ENCODE data around the gene RASGRF2.

Gene RASGRF2

GRCh38 chr5:80959768-80960442 is at the start of gene RASGRF2:
Gene RASGRF2 (plus strand): TSS chr5:80960363. CDS start chr5:80960739, 376 bp downstream.
- DNase-seq (ENCODE audit: low spot score): peak; percentile 42

DNA sequence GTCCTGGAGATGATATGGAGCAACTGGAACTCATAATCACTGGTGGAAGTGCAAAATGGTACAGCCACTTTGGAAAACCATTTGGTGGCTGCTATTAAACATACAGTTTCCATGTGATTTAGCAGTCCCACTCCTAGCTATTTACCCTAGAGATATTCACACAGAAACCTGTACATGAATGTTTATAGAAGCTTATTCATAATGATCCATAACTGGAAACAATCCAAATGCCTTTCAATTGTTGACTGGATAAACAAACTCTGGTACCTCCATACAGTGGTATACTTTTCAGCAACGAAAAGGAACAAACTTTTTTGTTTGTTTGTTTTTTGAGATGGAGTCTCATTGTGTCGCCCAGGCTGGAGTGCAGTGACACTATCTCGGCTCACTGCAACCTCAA is 47.7 kb upstream of the RASGRF2 start:
- DNase-seq (ENCODE audit: low spot score): no peak

DNA sequence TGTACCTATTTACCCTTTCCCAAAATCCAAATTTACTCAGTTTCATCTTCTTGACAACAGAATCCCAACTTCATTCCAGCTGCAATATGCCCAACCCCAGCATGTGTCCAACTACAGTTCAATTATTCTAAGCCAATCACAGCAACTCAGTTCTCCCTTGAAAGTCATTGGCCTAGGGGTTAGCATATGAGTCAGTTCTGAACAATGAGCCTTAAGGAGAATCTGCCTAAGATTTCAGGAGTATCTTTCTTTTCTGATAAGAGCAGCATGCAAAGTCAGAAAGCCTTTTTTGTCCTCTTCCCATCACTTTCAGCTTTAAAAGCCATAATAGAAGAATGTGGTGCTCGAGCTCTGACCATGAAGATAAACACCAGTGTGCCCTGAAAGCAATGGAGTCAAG is 44.4 kb upstream of the RASGRF2 start:
- DNase-seq (ENCODE audit: low spot score): no peak

DNA sequence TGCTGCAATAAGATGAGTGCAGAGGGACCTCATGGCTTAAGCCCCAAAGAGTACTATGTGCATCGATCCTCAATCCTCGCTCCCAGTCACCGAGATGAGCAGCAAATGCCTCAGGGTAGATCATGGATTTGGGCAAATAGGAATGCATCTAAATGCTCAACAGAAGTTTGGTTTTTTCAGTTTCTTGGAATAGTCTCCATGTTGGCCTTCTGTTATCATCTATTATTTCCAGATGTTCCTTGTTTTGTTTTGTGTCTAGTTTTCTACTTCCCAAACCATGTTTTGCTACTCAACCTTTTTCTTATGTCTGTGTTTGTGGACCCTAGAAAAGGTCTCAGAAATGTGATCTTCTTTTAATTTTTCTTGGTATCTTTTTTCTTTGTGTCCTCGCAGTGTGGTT is 43.5 kb upstream of the RASGRF2 start:
- DNase-seq (ENCODE audit: low spot score): no peak

- no peak for DNase-seq (ENCODE audit: low spot score)
Measured at GRCh38 chr5:80917631-80918030, 42.5 kb upstream of the RASGRF2 start.

DNA sequence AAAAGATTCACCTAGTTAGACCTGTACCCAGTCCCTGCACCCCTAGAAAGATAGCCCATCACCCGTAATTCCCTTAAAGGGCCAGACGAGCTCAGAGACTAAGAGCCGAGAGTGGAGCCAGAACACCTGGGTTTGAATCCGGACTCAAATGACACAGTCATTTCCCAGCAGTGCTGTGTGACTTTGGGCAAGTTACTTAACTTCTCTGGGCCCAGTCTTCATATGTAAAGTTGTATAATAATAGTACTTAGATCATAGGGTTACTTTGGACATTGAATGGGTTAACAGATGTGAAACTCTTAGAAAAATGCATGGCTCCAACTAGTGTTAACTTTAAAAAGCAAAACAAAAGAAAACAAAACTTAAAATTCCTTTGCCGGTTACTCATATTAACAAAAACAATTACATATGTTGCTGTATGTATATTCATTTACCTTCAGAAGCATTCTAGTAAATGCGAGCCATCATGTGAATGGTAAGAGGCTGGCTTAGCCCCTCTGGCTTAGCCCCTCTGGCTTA is 40.4 kb upstream of the RASGRF2 start:
- DNase-seq (ENCODE audit: low spot score): no peak

DNA sequence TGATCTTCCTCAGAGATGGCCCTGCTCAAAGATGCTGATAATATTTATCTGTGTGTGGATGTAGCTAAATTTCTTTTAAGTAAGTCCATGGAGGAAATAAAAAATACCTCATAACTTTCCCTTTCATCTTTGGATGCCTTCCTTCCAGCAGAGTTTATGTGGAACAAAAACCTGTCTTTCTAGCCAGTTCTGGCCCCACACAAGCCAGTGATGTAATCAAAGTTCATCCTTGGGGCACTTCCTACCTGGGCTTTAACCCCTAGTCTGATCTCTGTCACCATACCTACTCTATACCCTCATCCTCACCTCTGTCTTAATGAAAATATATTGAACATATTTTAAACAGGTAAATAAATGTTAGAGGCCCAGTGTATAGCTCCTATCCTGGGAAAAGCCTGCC is 39.8 kb upstream of the RASGRF2 start:
- DNase-seq (ENCODE audit: low spot score): no peak

DNA sequence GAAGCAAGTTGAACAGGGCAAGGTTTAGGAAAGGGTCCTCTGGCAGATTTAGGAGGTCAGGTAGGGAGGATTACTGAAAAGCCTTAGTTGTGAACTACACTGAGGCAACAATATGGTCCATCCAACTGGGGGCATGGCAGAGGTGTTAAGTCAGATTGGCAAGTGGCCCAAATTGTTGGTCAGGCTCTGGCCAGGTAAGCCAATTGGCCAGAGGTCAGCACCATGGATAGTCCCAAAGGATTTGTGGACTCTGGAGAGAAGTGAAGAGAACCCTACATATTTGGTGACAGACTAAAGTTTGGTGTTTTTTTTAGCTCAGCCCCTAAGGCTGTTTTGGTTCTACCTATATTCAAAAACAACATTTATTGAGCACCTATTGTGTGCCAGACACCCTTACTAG is 39.1 kb upstream of the RASGRF2 start:
- no peak for DNase-seq (ENCODE audit: low spot score)

GRCh38 chr5:80925931-80926330 is 34.2 kb upstream of the RASGRF2 start:
- no peak for DNase-seq (ENCODE audit: low spot score)

DNA sequence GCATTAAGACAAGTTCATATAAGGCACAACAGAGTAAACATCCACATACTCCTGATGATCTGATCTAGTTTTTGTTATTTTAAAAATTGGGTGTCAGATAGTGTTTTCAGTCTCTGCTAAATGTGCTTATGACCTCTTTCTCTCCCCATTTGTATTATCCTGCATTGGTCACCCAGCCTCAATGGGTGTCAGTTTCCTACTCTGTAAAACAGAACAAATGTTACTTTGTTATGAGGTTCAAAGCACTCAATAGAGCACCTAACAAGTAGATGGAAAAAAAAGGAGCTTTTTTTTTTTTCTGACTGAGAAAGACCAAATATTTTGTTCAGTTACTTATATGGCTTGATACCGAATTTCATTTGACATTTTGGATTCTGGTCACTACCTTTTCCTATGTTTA is 33.6 kb upstream of the RASGRF2 start:
- DNase-seq (ENCODE audit: low spot score): no peak

DNA sequence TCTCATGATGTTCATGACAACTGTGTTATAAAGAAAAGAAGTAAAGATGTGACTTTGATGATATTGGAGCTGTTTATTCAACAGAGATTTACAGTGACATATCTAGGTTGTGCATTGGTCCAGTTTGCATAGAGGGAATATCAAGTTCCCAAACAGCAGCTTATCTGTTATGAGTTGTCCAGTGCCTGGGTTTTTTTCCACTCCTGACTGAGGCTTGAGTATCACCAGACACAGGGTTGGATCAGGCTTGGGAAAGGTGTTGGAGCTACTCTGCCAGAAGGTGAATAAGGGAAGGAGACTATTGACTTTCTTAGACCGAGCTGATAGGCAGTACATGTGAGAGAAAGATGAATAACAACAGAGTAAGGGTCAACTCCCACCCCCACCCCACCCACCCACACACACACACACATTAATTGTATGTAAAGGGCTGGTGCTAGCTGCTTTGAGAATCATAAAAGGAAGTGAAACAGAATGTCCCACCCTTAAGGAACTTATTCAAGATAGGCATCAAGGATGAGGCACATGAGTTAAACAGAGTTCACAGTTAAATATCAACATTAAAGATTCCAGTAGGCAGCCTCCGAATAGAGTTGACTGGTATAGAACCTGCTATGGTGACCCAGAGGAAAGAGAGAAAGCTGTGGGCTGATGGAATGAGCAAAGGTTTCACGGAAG is 33.0 kb upstream of the RASGRF2 start:
- no peak for DNase-seq (ENCODE audit: low spot score)

DNA sequence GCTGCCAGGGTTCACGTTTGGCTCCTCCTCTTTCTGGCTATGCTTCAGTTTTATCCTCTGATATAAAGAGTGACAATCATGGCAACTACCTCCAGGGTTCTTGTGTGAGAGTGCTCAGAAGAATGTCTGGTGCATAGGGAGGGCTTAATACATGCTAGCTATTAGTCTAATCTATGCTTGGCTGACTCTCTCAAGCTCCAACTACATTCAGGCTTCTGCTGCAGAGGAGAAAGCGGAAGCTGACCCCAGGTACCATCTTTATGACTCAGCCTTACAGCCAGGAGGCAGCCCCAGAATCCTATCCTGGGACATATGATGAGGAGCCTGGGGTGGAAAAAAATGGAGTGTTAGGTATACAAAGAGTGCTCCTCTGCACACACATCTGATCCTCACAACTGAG is 32.1 kb upstream of the RASGRF2 start:
- DNase-seq (ENCODE audit: low spot score): no peak

GRCh38 chr5:80930940-80931339 is 29.2 kb upstream of the RASGRF2 start:
- DNase-seq (ENCODE audit: low spot score): no peak

GRCh38 chr5:80931411-80931810 is 28.8 kb upstream of the RASGRF2 start:
- no peak for DNase-seq (ENCODE audit: low spot score)

GRCh38 chr5:80933036-80933435 is 27.1 kb upstream of the RASGRF2 start:
- no peak for DNase-seq (ENCODE audit: low spot score)

GRCh38 chr5:80934751-80935150 is 25.4 kb upstream of the RASGRF2 start:
- DNase-seq (ENCODE audit: low spot score): no peak

GRCh38 chr5:80935811-80936385 is 24.3 kb upstream of the RASGRF2 start:
- peak; percentile 8 for DNase-seq (ENCODE audit: low spot score)

GRCh38 chr5:80936881-80937280 is 23.3 kb upstream of the RASGRF2 start:
- no peak for DNase-seq (ENCODE audit: low spot score)

GRCh38 chr5:80937584-80938356 is 22.4 kb upstream of the RASGRF2 start:
- no peak for DNase-seq (ENCODE audit: low spot score)

DNA sequence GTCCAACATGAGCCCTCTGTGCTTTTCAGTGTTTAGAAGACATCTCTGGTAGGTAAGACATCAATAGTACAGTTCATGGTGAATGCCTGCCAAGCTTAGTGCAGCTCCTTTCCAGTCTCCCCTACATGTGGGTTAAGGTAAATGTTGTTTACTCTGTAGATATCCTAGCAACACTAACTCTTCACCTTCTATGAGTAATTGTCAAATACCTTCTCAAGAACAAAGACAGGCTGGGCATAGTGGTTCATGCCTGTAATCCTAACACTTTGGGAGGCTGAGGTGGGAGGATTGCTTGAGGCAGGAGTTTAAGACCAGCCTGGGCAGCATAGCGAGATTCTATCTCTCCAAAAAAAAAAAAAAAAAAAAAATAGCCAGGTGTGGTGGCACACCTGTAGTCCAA is 18.7 kb upstream of the RASGRF2 start:
- DNase-seq (ENCODE audit: low spot score): no peak

DNA sequence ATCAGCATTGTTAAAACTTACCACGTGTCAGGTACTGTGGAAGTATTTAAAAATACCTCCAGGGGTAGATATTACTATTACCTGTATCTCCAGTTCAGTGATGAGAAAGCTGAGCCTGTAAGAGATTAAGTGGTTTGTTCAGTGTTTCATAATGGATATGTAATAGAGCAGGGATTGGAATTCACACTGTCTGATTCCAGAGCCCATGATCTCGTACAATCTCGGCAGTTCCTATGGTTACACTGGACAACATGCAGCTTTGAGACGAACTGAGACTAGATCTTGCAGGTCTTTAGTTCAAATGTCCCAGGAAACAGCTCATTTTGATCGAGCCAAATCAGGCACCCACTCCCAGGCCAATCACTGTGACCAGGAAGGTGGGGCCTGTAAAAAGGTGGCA is 8.8 kb upstream of the RASGRF2 start:
- no peak for DNase-seq (ENCODE audit: low spot score)

- no peak for DNase-seq (ENCODE audit: low spot score)
Measured at GRCh38 chr5:80953587-80953986, 6.6 kb upstream of the RASGRF2 start.
